ENCODE measurements around the gene PDZD8.

DNA sequence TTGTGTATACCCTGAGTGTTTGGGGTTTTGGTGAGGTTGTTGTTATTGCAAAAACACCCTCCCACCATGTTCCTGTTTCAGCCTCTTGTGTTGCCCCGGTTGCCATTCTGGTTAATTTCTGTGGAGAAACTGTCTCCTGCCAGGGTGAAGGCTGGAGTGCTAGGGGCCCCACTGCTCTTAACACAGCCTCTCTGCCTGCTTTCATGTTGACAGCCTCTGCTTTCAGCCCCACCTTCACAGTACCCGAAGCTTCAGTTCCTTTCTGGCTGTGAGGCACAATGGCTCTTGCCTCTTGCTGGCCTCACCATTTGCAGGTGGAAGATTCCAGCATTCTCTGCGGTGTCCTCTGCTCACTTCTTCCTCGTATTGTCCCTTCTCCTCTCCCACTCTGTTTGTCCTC lies 115.2 kb downstream of the PDZD8 start:
- TF ChIP-seq, protein P1, sequence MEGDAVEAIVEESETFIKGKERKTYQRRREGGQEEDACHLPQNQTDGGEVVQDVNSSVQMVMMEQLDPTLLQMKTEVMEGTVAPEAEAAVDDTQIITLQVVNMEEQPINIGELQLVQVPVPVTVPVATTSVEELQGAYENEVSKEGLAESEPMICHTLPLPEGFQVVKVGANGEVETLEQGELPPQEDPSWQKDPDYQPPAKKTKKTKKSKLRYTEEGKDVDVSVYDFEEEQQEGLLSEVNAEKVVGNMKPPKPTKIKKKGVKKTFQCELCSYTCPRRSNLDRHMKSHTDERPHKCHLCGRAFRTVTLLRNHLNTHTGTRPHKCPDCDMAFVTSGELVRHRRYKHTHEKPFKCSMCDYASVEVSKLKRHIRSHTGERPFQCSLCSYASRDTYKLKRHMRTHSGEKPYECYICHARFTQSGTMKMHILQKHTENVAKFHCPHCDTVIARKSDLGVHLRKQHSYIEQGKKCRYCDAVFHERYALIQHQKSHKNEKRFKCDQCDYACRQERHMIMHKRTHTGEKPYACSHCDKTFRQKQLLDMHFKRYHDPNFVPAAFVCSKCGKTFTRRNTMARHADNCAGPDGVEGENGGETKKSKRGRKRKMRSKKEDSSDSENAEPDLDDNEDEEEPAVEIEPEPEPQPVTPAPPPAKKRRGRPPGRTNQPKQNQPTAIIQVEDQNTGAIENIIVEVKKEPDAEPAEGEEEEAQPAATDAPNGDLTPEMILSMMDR (conservative IDR thresholded peaks at IDR 0.05): no peak
- TF ChIP-seq EZH2 (IDR thresholded peaks at IDR 0.05; ENCODE audit: low read depth): no peak
